GM21528 (cell line): ENCODE data around the gene STAB1.

Experiments used
- ATAC-seq: cut with Tn5 transposase; IDR thresholded peaks from one replicate; pipeline ENCODE4 v1.9.1; 2021; ENCODE audit warnings: mild to moderate bottlenecking, moderate library complexity; ENCODE audit not compliant: unreplicated experiment, low FRiP score

STAB1 gene

DNA sequence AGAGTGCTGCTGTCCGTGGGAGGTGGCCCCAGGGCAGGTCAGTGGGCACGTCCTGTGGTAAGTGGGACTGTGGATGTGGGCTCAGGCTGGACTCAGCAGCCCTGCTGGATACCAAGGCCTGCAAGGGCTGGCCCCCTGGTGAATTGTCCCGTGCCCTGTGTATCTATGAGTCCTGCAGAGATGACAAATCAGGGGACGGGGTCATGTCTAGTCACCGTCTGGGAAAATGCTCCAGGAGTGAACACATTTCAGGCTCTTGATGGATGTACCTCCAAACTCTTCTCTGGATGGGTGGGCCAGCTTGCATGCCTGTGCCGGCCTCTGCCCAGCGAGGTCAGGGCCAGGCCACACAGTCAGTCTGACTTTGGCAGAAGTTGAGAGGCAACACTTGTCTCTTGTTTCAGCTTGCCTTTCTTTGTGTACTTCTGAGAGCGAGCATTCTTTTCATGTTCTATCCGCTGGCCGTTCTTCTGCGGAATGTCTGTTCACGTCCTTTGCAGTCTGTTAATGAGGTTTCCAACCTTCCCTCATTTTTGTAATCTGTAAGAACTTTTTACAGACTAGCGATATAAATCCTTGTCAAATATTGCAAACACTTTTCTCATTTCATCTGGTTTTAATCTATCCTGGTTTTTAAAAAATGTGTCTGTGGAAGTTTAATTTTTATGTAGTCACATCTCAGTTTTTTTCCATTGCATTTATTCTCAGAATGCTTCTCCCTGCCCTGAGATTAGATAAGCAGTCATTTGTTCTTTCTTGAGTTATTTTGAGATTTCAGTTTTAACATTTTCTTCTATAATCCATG is 11.4 kb upstream of the STAB1 start:
- no peak for ATAC-seq

DNA sequence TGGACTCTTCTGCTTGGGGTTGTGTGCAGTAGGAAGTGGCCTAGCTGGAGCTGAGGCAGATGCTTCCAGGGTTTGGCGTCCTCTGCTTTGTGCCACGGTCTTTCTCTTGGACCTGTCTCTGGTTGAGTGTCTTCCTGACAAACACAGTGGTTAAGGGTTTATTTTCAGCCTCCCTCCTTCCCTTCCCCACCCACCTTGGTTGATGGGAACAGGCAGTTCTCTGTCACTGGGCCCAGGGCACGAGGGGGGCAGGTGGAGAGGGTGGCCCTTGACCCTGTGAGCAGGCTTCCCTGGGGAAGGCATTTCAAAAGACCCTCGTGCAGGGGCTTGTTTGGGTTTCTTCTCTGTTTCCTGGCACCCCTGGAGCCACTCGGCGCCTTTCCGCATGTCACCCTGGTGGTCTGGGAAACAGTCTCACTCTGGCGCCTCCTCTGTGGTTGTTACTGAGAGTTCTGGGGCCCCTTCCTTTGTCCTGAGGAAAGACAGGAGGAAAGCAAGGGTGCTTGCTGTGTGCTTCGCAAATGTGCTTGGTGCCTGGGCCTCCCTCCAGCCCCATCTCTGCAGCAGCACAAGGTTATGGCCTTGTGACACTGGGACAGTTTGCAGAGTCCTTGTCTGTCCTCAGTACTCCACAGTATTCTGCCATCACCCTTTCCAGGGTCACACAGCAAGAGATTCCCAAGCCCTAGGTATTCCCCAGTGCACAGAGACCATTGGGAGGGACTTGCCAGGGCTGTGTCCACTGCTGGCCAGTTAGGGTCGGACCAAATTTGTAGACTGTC is 10.3 kb upstream of the STAB1 start:
- no peak for ATAC-seq

DNA sequence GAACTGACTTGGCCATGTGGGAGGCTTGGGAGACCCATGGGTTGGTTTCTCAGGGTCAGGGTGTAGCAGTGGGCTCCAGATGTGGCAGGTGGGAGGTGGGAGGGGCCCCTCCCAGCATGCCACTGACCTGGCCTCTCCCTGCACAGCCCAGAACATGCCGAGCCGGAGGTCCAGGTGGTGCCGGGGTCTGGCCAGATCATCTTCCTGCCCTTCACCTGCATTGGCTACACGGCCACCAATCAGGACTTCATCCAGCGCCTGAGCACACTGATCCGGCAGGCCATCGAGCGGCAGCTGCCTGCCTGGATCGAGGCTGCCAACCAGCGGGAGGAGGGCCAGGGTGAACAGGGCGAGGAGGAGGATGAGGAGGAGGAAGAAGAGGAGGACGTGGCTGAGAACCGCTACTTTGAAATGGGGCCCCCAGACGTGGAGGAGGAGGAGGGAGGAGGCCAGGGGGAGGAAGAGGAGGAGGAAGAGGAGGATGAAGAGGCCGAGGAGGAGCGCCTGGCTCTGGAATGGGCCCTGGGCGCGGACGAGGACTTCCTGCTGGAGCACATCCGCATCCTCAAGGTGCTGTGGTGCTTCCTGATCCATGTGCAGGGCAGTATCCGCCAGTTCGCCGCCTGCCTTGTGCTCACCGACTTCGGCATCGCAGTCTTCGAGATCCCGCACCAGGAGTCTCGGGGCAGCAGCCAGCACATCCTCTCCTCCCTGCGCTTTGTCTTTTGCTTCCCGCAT is 7.9 kb upstream of the STAB1 start:
- no peak for ATAC-seq

DNA sequence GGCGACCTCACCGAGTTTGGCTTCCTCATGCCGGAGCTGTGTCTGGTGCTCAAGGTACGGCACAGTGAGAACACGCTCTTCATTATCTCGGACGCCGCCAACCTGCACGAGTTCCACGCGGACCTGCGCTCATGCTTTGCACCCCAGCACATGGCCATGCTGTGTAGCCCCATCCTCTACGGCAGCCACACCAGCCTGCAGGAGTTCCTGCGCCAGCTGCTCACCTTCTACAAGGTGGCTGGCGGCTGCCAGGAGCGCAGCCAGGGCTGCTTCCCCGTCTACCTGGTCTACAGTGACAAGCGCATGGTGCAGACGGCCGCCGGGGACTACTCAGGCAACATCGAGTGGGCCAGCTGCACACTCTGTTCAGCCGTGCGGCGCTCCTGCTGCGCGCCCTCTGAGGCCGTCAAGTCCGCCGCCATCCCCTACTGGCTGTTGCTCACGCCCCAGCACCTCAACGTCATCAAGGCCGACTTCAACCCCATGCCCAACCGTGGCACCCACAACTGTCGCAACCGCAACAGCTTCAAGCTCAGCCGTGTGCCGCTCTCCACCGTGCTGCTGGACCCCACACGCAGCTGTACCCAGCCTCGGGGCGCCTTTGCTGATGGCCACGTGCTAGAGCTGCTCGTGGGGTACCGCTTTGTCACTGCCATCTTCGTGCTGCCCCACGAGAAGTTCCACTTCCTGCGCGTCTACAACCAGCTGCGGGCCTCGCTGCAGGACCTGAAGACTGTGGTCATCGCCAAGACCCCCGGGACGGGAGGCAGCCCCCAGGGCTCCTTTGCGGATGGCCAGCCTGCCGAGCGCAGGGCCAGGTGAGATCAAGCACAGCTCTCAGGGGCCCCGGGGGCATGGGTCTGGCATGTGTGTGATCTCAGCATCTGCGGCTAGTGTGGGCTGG is 7.1 kb upstream of the STAB1 start:
- no peak for ATAC-seq

DNA sequence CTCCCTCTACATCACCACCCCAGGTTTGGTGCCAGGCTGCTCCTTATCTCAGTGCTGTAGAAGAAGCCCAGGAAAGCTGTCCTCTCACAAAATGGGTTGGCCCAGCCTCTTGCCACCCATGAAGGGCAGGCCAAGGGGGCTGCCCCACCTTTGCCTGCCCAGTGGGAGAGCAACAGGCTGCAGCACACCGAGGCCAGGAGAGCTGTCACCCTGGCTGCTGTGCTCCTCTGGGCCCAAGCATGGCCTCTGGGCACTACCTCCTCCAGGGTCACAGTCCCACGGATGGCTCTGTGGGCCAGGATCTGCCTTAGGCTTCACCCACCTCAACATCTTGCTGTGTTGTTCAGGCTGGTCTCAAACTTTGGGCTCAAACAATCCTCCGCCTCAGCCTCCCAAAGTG is 6.4 kb upstream of the STAB1 start:
- ATAC-seq, result no peak

DNA sequence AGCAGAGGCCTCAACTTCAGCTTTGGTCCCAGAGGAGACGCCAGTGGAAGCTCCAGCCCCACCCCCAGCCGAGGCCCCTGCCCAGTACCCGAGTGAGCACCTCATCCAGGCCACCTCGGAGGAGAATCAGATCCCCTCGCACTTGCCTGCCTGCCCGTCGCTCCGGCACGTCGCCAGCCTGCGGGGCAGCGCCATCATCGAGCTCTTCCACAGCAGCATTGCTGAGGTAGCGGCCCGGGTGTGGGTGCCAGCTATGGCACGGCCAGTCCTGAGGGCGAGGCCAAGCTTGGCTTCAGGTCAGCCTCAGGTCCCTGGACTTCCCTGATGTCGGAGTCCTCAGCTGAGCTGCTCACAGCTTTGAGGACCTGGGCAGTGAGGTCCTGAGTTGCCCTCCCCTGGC is 5.7 kb upstream of the STAB1 start:
- ATAC-seq, result no peak

DNA sequence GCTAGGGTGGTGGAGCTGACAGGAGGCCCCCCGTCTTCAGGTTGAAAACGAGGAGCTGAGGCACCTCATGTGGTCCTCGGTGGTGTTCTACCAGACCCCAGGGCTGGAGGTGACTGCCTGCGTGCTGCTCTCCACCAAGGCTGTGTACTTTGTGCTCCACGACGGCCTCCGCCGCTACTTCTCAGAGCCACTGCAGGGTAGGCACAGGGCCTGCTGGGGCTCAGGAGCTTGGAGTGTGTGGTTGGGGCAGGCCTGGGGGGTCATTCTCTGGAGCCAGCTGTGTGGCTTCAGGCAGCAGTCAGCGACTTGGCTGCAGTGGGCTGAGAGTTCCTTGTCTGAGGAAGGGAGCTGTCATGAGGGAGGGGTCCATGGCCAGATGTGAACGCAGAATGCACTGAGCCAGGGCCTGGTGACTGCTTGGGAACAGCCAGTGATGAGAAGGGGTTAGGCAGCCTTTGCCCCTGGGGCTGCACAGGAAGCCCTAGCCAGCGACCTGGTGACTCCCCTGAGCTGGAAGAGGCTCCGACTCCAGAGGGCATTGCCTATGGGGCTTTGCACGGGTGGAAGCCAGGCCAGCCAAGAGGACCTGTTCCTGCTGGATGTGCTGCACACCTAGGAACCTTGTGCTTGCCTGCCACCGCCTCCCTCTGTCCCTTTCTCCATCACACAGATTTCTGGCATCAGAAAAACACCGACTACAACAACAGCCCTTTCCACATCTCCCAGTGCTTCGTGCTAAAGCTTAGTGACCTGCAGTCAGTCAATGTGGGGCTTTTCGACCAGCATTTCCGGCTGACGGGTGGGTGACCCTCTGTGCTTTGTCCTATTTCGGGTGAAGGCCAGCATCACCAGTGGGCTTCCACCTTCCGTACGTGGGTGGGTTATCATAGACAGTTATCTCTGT is 4.9 kb upstream of the STAB1 start:
- ATAC-seq, result no peak

DNA sequence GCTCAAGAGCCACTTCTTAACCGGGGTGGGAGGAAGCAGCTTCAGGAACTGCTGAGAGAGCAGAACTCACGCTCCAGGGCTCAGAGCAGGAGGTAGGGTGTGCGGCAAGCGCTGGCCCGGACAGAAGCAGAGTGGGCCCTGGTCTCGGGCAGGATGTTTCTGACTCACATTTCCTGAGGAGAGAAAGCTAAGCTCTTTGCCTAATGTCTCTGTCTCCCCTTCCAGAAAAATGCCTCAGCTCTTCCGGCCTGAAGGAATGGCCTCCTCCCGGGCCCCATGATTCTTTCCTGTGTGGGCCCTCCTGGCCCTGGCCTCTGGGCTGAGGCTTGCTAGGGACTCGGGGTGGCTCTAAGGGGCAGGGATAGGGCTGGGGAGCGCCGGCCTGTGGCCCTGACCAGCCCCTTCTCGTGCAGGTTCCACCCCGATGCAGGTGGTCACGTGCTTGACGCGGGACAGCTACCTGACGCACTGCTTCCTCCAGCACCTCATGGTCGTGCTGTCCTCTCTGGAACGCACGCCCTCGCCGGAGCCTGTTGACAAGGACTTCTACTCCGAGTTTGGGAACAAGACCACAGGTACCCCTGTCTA is 4.1 kb upstream of the STAB1 start:
- ATAC-seq, result no peak

DNA sequence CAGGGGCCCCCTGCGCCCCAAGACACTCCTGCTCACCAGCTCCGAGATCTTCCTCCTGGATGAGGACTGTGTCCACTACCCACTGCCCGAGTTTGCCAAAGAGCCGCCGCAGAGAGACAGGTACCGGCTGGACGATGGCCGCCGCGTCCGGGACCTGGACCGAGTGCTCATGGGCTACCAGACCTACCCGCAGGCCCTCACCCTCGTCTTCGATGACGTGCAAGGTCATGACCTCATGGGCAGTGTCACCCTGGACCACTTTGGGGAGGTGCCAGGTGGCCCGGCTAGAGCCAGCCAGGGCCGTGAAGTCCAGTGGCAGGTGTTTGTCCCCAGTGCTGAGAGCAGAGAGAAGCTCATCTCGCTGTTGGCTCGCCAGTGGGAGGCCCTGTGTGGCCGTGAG is 3.1 kb upstream of the STAB1 start:
- ATAC-seq, result no peak

DNA sequence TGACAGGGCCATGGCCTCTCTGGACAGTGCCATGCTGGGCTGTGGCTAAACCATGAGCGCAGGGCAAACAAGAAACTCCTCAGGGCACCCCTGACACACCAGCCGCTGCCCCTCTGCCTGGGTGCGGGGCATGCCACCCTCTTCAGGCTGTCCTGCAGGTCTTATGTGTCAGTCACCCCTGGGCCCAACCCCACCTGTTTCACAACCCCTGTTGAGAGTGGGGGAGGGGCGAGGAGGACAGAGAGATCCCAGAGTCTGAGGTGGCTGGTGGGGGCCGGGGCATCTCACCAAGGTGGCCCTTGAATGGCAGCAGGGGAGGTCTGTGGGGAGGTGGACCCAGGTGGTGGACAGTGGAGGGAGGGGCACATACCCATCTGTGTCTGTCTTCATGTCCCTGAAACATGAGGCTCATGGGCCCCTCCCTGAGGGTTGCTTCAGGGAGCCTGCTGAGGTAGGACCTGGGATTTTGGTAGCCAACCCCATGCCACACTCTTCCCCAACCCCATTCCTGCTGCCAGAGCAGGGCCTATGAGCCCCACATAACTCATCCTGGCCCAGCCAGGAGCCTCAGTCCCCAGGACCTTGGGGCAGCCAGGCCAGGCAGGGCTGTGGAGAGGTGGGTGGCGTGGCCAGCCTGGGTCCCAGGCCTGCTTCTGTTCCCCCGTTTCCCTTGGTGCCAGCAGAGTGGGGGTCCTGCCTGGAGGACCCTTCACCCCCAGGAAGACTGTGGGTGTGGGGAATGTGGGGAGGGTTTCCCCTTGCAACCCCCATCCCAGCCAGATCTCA is 1.7 kb upstream of the STAB1 start:
- no peak for ATAC-seq

DNA sequence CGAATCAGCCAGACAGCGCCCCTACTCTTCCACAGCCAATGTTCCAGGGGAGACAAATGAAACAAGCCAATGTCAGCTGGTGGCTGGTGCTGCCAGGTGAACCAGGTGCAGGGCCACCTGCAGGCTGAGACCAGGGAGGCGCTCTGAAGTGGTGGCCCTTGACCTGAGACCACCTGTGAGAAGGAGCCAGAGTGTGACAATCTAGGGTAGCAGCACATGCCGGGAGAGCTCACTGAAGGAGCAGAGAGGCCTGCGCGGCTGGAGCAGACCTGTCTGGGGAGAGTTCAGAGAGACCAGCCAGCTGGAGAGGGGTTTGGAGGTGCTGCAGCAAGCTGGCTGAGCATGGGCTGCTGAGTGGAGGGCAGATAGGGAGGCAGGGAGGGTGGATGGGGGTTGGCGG is 693 bp upstream of the STAB1 start:
- no peak for ATAC-seq

DNA sequence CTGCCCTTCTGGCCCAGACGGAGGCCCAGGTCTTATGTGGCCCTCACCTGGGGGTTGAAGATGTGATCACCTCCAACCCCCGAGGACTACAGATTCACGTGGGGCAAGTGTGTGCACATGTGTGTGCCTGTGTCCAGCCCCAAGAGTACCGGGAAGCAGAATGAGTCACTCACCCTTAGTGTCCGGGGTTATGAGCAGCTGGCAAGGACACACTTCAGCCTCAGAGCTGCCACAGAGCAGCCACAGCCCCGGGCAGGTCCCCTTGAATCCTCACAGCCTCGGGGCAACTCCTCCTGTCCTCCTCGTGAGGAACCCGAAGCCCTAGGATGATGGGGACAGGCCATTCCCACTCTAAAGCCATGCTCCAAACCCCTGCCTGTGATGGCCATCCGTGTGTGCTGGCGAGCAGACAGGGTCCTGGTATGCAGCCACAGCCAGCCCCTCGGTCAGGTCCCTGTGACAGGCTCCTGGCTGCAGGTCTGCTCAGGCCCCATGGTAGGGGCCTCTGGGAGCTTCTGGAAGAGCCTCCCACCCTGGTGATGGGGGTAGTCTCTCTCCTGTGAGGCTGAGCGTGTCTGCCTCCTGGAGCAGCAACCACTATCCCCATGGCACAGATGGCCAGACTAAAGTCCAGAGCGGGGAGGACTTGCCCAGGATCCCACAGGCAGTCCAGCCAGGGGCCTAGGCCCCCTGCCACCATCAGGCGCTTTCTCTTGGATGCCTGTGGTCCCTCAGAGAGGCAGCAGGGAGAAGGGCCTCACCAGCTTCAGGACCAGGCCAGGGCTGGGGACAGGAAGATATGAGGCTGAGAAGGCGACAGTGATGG is 852 bp downstream of the STAB1 start:
- no peak for ATAC-seq

DNA sequence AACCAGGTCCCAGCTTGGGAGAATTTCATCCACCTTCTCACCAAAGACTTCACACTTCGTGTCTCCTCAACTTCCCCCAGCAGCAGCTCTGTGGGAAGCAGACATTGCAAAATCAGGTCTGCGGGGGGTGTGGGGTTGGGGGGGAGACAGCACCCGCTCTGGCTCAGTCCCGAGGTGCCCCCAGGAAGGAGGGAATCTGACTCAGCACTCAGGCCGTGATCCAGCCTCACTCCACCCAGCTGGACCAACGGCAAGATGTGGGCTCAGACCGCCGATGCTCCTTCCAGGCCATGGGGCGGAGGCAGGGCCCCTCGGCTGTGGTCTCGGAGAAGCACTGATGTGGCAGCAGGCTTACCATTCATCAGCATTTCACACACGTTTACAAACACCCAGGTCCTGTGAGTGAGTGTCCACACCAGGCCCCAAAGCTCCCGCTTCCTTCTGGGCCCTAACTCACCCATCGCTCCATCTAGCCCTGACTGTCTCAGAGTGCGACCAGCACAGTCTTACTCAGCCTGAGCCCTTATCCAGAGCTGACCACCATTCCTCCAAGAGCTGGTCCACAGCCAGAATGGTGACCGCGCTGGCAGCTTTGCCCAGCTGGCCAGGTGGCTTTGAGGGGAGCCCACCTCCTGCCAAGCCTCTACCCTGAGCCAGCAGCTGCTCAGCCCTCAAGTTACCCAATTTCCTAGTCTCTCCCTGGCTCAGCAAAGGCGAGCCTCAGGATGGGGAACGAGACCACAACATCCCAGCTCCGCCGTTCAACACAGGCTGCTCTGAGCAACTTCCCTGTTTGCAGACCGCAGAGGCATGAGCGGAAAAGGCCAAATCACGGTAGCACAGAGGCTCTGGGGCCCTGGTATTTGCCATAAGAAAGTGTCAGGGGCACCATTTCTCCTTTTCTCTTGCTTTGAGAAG is 3.3 kb downstream of the STAB1 start:
- ATAC-seq, result no peak

DNA sequence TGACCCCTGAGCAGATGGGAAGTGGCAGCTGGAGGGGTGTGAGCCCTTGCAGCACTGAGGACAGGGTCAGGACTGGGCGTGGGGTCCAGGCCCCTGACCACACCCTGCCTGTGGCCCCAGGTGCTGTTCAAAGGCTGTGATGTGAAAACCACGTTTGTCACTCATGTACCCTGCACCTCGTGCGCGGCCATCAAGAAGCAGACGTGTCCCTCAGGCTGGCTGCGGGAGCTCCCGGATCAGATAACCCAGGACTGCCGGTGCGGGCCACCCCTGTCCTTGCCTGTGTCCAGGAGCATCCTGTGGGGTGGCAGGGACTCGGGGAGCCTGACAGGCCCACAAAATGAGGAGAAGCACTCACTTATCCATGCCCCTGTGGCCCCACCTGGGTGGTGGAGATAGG is 5.9 kb downstream of the STAB1 start:
- ATAC-seq, result no peak

DNA sequence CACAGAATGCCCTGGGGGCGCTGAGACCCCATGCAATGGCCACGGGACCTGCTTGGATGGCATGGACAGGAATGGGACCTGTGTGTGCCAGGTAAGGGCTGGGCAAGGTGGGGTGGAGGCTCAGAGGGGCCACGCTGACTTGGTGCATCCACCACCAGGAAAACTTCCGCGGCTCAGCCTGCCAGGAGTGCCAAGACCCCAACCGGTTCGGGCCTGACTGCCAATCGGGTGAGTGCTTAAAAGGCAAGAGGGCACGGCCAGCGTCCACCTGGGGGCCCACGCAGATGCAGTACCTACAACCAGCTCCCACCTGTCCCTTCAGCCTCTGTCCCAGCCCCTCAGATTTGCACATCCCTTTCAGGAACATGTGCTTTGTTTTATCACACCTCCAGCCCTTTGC is 6.9 kb downstream of the STAB1 start:
- ATAC-seq, result no peak

DNA sequence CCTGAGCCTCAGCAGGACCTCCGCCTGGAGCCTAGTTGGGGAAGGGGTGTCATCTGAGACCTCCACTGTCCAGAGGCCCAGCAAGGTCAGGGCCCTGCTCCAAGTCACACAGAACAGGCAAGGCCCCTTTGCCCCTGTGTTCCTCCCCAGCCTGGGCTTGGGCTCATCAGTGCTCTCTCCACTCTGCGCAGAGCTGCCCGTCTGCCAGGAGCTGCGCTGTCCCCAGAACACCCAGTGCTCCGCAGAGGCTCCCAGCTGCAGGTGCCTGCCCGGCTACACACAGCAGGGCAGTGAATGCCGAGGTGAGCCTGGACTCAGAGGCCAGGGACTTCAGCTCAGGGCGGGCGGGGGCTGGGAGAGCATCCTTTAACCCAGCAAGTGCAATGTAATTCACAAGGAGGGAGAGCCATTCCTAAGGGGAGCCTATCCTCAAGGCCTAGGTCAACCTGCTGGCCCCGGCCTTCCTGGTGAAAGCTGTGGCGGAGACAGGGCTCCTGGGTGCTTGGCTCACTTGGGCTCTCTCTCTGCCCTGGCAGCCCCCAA is 7.7 kb downstream of the STAB1 start:
- ATAC-seq, result no peak
